NCI-H1048 (cell line): ENCODE data around the gene PTPRZ1.

Experiments used
- DNase-seq: peaks from one replicate; lab custom pipeline; 2025; lab: John Stamatoyannopoulos, UW

Gene PTPRZ1

GRCh38 chr7:122055073-122055472 lies 182.1 kb downstream of the PTPRZ1 start:
- no peak for DNase-seq

GRCh38 chr7:122056977-122057376 lies 184.0 kb downstream of the PTPRZ1 start:
- DNase-seq, result no peak

GRCh38 chr7:122059542-122059941 lies 186.6 kb downstream of the PTPRZ1 start:
- no peak for DNase-seq

GRCh38 chr7:122063146-122063545 lies 190.2 kb downstream of the PTPRZ1 start:
- DNase-seq, result no peak

- no peak for DNase-seq
Observed at GRCh38 chr7:122064971-122065370, 192.0 kb downstream of the PTPRZ1 start.

- no peak for DNase-seq
Observed at GRCh38 chr7:122067077-122067476, 194.1 kb downstream of the PTPRZ1 start.

GRCh38 chr7:122068046-122068445 lies 195.1 kb downstream of the PTPRZ1 start:
- DNase-seq, result no peak

- no peak for DNase-seq
Observed at GRCh38 chr7:122068999-122069398, 196.0 kb downstream of the PTPRZ1 start.

- no peak for DNase-seq
Observed at GRCh38 chr7:122070062-122070461, 197.1 kb downstream of the PTPRZ1 start.

GRCh38 chr7:122070834-122071233 lies 197.9 kb downstream of the PTPRZ1 start:
- DNase-seq, result no peak

GRCh38 chr7:122072272-122072671 lies 199.3 kb downstream of the PTPRZ1 start:
- no peak for DNase-seq

- no peak for DNase-seq
Observed at GRCh38 chr7:122072924-122073599, 200.1 kb downstream of the PTPRZ1 start.

- DNase-seq, result no peak
Observed at GRCh38 chr7:122073635-122074034, 200.7 kb downstream of the PTPRZ1 start.

- DNase-seq, result no peak
Observed at GRCh38 chr7:122082160-122082559, 209.2 kb downstream of the PTPRZ1 start.

- no peak for DNase-seq
Observed at GRCh38 chr7:122082670-122083069, 209.7 kb downstream of the PTPRZ1 start.

GRCh38 chr7:122092964-122093797 lies 220.2 kb downstream of the PTPRZ1 start:
- DNase-seq, result peak; percentile 31

GRCh38 chr7:122094549-122094948 lies 221.6 kb downstream of the PTPRZ1 start:
- no peak for DNase-seq

- DNase-seq, result no peak
Observed at GRCh38 chr7:122095642-122096041, 222.7 kb downstream of the PTPRZ1 start.

GRCh38 chr7:122100021-122100420 lies 227.1 kb downstream of the PTPRZ1 start:
- DNase-seq, result no peak

- no peak for DNase-seq
Observed at GRCh38 chr7:122103064-122103463, 230.1 kb downstream of the PTPRZ1 start.
